OCI-LY3 (cell line): ENCODE results near the gene RANBP1.

ENCODE experiments used
- H2AFZ ChIP-seq: fragments of 200-600, 300-600 bp; shearing (Covaris generic); 2 replicates; pipeline ENCODE4 v1.6.0; 2014; ENCODE audit warnings: antibody characterized with exemption, low read depth, low read length
- H3K27ac ChIP-seq: fragments of 200-600, 300-600 bp; sonication (generic); 2 replicates; pipeline ENCODE4 v1.5.1; 2014; ENCODE audit warnings: mild to moderate bottlenecking, low read length, moderate library complexity, mixed read lengths
- H3K27me3 ChIP-seq: fragments of 200-600, 300-600 bp; sonication (generic); 2 replicates; pipeline ENCODE4 v1.6.1; 2014; ENCODE audit warnings: low read depth, low read length, mixed read lengths
- H3K36me3 ChIP-seq: fragments of 200-600, 300-600 bp; sonication (generic); replicated peaks from 2 replicates; pipeline ENCODE3; 2014; ENCODE audit warnings: low read depth, low read length, mixed read lengths
- H3K4me1 ChIP-seq: fragments of 300-600, 200-600 bp; sonication (generic); 2 replicates; pipeline ENCODE4 v1.6.1; 2014; ENCODE audit warnings: low read length, mixed read lengths
- H3K4me2 ChIP-seq: fragments of 200-600, 300-600 bp; sonication (generic); 2 replicates; pipeline ENCODE4 v1.6.1; 2014; ENCODE audit warnings: low read length, mixed read lengths
- H3K4me3 ChIP-seq: fragments of 300-600, 200-600 bp; sonication (generic); 2 replicates; pipeline ENCODE4 v1.5.1; 2014; ENCODE audit warnings: antibody characterized with exemption, mild to moderate bottlenecking, low read length, moderate library complexity
- H3K79me2 ChIP-seq: fragments of 300-600, 200-600 bp; shearing (Covaris generic); 2 replicates; pipeline ENCODE4 v1.6.1; 2014; ENCODE audit warnings: mild to moderate bottlenecking, low read length, mixed read lengths
- H3K9ac ChIP-seq: fragments of 300-600, 200-600 bp; shearing (Covaris generic); 2 replicates; pipeline ENCODE4 v1.6.0; 2014; ENCODE audit warnings: mild to moderate bottlenecking, low read length, moderate library complexity
- H3K9me3 ChIP-seq: fragments of 200-600, 300-600 bp; shearing (Covaris generic); 2 replicates; pipeline ENCODE4 v1.6.1; 2014; ENCODE audit warnings: low read length, mixed read lengths; ENCODE audit not compliant: insufficient read depth
- H4K20me1 ChIP-seq: fragments of 200-600, 300-600 bp; sonication (generic); 2 replicates; pipeline ENCODE4 v1.6.1; 2016; ENCODE audit warnings: low read length, mixed read lengths; ENCODE audit not compliant: insufficient read depth
- CTCF ChIP-seq: fragments of 200-600, 300-600 bp; sonication (generic); IDR thresholded peaks from 2 replicates; pipeline ENCODE4 v1.5.1; 2014; ENCODE audit warnings: antibody characterized with exemption, low read length, low read depth
- EZH2phosphoT487 ChIP-seq: fragments of 200-600 bp; shearing (Covaris generic); IDR thresholded peaks from 2 replicates; pipeline ENCODE4 v1.6.1; 2018; ENCODE audit warnings: antibody characterized with exemption, mixed run types, low read depth

RANBP1 gene

GRCh38 chr22:20116376-20116950 is 559 bp downstream of the RANBP1 start:
- Histone ChIP-seq H3K9me3 (no peaks in the 10 kb centered on the region), H3K27ac (peak overlapping the region; percentile 68), H3K4me1 (peaks cover 18% of the 10 kb centered on the region), H3K79me2 (peaks cover 75% of the 10 kb centered on the region), H3K36me3 (peaks cover 71% of the 10 kb centered on the region), H4K20me1 (peaks cover 18% of the 10 kb centered on the region), H3K9ac (peak overlapping the region; percentile 94), H3K4me3 (peak overlapping the region; percentile 94), H3K4me2 (peak overlapping the region; percentile 98), H3K27me3 (no peaks in the 10 kb centered on the region), H2AFZ (0 out of 2 replicates have a peak overlapping the region, but pooled peaks have one; percentile 43)
- TF ChIP-seq EZH2phosphoT487 (no peak), CTCF (no peak)

DNA sequence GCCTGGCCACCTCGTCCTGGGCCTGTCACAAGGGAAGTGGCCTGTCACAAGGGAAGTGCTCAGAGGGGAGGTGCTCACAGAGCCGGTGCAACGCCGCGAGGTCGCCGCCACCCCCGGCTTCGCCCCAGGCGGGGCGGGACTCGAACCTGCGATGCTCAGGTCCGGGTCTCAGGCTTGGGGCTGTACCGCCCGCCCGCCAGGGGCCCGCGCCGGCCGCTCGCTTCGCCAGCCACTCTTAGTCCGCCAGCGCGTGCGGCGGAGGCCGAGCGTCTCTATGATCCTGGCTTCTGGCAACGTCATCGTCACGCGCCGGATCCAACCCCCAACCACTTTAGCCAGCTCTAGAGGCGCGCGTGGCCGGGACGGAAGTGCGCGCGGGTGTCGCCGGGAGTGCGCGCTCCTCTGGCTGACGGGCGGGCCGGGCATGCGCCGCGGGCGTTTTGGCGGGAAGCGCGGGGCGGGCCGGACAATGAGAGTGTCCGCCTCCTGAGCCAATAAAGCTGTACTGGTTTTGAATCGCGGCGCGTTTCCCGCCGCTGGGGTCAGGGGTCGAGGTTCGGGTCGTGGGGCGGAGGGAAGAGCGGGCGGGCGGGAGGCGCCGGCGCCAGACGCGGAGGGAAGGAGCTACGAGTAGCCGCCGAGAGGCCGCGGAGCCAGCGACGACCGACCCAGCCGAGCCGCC is 1.2 kb downstream of the RANBP1 start, which contains the start of gene TRMT2A:
Gene TRMT2A (minus strand): TSS at position 276 of the 682 bp plus-strand sequence. CDS start 320 bp downstream, outside the sequence.
- Histone ChIP-seq H4K20me1 (peaks cover 24% of the 10 kb centered on the region), H3K79me2 (peaks cover 81% of the 10 kb centered on the region), H3K27me3 (no peaks in the 10 kb centered on the region), H3K4me3 (peak within 1 kb of the TSS; percentile 94), H3K9ac (peak within 1 kb of the TSS; percentile 99), H3K36me3 (peaks cover 74% of the 10 kb centered on the region), H3K4me2 (peak within 1 kb of the TSS; percentile 98), H3K9me3 (no peaks in the 10 kb centered on the region), H3K27ac (peak within 1 kb of the TSS; percentile 68), H2AFZ (0 out of 2 replicates have a peak within 1 kb of the TSS, but pooled peaks have one; percentile 43), H3K4me1 (peaks cover 18% of the 10 kb centered on the region)
- no peak for TF ChIP-seq EZH2phosphoT487
- peak; percentile 23; the same call in 1 of the 2 replicates for TF ChIP-seq CTCF

DNA sequence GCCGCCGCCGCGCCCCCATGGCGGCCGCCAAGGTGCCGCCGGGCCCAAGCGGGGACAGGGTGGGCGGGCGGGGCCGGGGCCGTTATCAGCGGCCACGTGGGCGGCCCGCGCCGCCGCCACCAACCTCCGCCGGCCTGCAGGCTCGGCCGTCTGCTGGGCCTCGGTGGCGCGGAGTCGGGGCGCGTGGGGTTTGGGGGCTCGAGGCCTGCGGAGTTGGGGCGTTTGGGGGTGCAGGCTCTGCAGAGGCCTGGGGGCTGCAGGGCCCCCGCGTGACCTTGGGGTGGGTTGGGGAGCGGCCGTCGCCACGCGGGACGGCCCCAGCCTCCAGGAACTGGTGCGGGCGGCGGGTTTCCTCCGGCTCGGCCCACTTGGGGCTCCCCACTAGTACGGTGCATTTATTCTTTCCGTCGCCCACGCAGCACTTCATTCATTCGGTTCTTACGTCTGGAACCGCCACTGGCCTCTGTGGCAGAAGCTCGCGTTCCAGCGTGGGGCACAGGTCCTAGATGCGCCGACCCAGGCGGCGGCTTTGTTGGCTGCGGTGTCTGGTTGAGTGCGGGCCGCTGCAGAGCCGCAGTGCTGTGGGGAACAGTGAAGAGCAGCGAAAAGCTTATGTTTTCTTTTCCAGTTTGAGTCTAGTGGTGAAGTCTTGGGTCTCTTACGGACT is 1.9 kb downstream of the RANBP1 start:
- no peak overlapping the region for H2AFZ ChIP-seq
- H3K4me1 ChIP-seq = peaks cover 18% of the 10 kb centered on the region
- H3K36me3 ChIP-seq = peaks cover 72% of the 10 kb centered on the region
- H3K27me3 ChIP-seq = no peaks in the 10 kb centered on the region
- TF ChIP-seq EZH2phosphoT487 (no peak), CTCF (no peak)
- H3K9me3 ChIP-seq = no peaks in the 10 kb centered on the region
- peak overlapping the region; percentile 97 for H3K4me2 ChIP-seq
- peaks cover 30% of the 10 kb centered on the region for H4K20me1 ChIP-seq
- H3K4me3 ChIP-seq = peak overlapping the region; percentile 94
- peaks cover 88% of the 10 kb centered on the region for H3K79me2 ChIP-seq
- peak overlapping the region; percentile 99 for H3K9ac ChIP-seq
- H3K27ac ChIP-seq = peak overlapping the region; percentile 63
